T-cell (primary cell): ENCODE data around the gene DMRT1. TPM values are rescaled to one million over a fixed set of nuclear protein-coding genes. Genes with fewer than 3 reads are reported as not detected.
"Not testable (repeated sequence)": the region's sequence is repeated elsewhere in the genome, so short reads cannot be mapped to it uniquely, and the experiment has no call there.

Experiments
- ATAC-seq, 4 experiments: fragments of 200-7000 bp in 3 of 4; fragments of 150-1000 bp in 1 of 4; cut with Tn5 transposase; replicated peaks in 1 of 4; 1 replicate in 3 of 4; 2 replicates in 1 of 4; pipeline ENCODE4 v1.10.0; 2021; ENCODE audit warnings: moderate library complexity in 3 of 4, mild to moderate bottlenecking in 2 of 4, moderate number of reproducible peaks in 1 of 4
- CTCF ChIA-PET, 2 donors: fragments of 300-600 bp; sonication (Branson Sonifier 250); formaldehyde crosslinking; loops; one replicate each; lab custom pipeline; 2022; ENCODE audit warnings: antibody characterized with exemption in 2 of 2; lab: Charles Lee
- POLR2A ChIA-PET, 2 donors: fragments of 300-600 bp; sonication (Branson Sonifier 250); formaldehyde crosslinking; loops; one replicate each; lab custom pipeline; 2022; ENCODE audit warnings: antibody characterized with exemption in 2 of 2; lab: Charles Lee
- DNase-seq, 35 experiments: peaks; one replicate each; pipeline versions ENCODE4 v3.0.0 to v3.0.0-alpha.2; 2013 to 2023
- H3K27ac ChIP-seq: one replicate; pipeline ENCODE4 v1.5.1; 2013; ENCODE audit warnings: low read length
- H3K27me3 ChIP-seq, 2 experiments: replicated peaks in 1 of 2; 1 replicate in 1 of 2; 2 replicates in 1 of 2; pipeline versions ENCODE4 v1.6.1 to v1.7.0; 2013; ENCODE audit warnings: low read length in 1 of 2, mixed read lengths in 1 of 2; ENCODE audit not compliant: control insufficient read depth in 2 of 2, insufficient read depth in 2 of 2; ENCODE audit errors: extremely low read depth in 1 of 2
- H3K36me3 ChIP-seq, 2 donors: 1 replicate in 1 of 2; 2 replicates in 1 of 2; pipeline versions ENCODE4 v1.6.1 to v1.7.0; 2013; ENCODE audit warnings: low read length in 1 of 2; ENCODE audit not compliant: control insufficient read depth in 2 of 2, insufficient read depth in 1 of 2; ENCODE audit errors: extremely low read depth in 1 of 2
- H3K4me1 ChIP-seq, 2 experiments: 1 replicate in 1 of 2; 2 replicates in 1 of 2; pipeline versions ENCODE4 v1.6.1 to v1.7.0; 2013; ENCODE audit warnings: low read length in 2 of 2, mixed read lengths in 1 of 2; ENCODE audit not compliant: insufficient read depth in 2 of 2, control insufficient read depth in 1 of 2; ENCODE audit errors: extremely low read depth in 1 of 2
- H3K4me3 ChIP-seq, 2 donors: 1 replicate in 1 of 2; 2 replicates in 1 of 2; pipeline versions ENCODE4 v1.5.1 to v1.7.0; 2013; ENCODE audit warnings: mild to moderate bottlenecking in 2 of 2, low read length in 1 of 2, moderate library complexity in 1 of 2; ENCODE audit not compliant: control insufficient read depth in 1 of 2; ENCODE audit errors: extremely low read depth in 1 of 2
- H3K9me3 ChIP-seq: 2 replicates; pipeline ENCODE4 v1.7.0; 2013
- H3K27ac Mint-ChIP-seq, 2 donors: one replicate each; pipeline ENCODE4 v1.8.0; 2020 to 2021; ENCODE audit warnings: mild to moderate bottlenecking in 2 of 2, mixed read lengths in 2 of 2
- H3K27me3 Mint-ChIP-seq, 2 donors: one replicate each; pipeline ENCODE4 v1.8.0; 2021 to 2022; ENCODE audit warnings: mixed read lengths in 2 of 2
- H3K36me3 Mint-ChIP-seq: one replicate; pipeline ENCODE4 v1.8.0; 2021; ENCODE audit warnings: mixed read lengths
- H3K4me1 Mint-ChIP-seq, 3 donors: one replicate each; pipeline ENCODE4 v1.8.0; 2020 to 2022; ENCODE audit warnings: mixed read lengths in 3 of 3, mild to moderate bottlenecking in 1 of 3
- H3K4me3 Mint-ChIP-seq, 3 donors: one replicate each; pipeline ENCODE4 v1.8.0; 2020 to 2022; ENCODE audit warnings: mild to moderate bottlenecking in 3 of 3, mixed read lengths in 3 of 3, moderate library complexity in 3 of 3
- H3K9me3 Mint-ChIP-seq, 3 donors: one replicate each; pipeline ENCODE4 v1.8.0; 2020 to 2022; ENCODE audit warnings: mixed read lengths in 3 of 3
- WGBS: methylation state at CpG from one replicate; pipeline ENCODE4 v1.1.5; 2013; ENCODE audit warnings: missing lambda C conversion rate; ENCODE audit not compliant: insufficient coverage; 5-methylcytosine and 5-hydroxymethylcytosine counted together
- total RNA-seq, 35 experiments: library from RNA in 6 of 35; stranded (reverse) in 6 of 35; fragments of 120-200 nt in 1 of 35; gene quantifications; one replicate each; pipeline versions ENCODE4 v1.2.1 to v1.2.4 and lab custom pipeline; 2013 to 2026

Gene DMRT1
- total RNA-seq, 5 donors from 2014 or later (not counting 1 experiment from before 2014, with no cell fraction given) = not detected

DNA sequence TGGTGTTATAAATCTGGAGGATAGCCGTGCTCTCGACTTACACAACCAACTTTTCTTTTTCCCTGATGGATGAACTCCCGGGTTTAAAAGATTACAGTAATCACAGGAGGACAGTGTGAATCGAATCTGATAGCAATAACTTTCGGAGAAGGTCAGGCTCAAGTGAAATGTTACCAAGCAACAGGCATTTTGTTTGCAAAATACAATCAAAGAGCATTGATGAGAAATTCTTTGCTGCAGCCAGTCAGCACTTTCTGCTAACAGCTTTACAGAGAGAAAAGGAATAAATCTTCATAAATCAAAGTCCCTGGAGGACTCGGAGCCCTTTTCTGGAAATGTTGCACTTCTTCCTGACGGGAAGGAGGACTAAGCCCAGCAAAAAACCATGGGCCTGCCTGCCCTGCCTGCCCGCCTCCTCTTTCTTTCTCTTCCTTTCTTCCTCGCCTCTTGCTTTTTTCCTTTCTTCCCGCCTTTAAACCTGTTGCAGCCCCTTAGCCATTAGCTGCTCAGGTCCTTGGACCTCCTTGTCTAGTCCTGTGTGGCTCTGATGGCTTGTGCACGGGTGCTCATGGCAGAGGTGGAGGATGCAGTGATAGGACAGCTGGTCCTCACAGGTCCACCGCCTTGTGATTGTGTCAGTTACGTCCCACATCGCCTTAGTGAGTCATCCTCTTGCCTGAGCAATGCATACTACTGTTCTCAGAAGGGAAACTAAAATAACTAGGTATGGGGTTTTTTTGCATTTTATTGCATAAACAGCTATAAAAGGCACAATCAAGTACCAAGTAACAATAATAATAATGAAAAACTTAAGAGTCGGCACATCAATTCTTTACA is 141.1 kb downstream of the DMRT1 start:
- ATAC-seq (no peak), DNase-seq (no peak)
- WGBS = 39% methylated on average over 4 of the region's 15 CpGs
- H3K27ac ChIP-seq = no peak overlapping the region
- no peaks in the 10 kb centered on the region for H3K36me3 ChIP-seq
- Mint-ChIP-seq H3K27ac (no peak overlapping the region), H3K4me1 (peaks cover 2 to 5% (median 3%) of the 10 kb centered on the region in 3 donors), H3K9me3 (no peaks in the 10 kb centered on the region), H3K36me3 (no peaks in the 10 kb centered on the region), H3K27me3 (peaks cover 74 to 85% of the 10 kb centered on the region in 2 donors), H3K4me3 (no peak overlapping the region)
- CTCF ChIA-PET = no interaction called here
- peaks cover 26 to 46% of the 10 kb centered on the region in 2 experiments for H3K27me3 ChIP-seq
- H3K4me3 ChIP-seq = no peak overlapping the region
- peaks cover 2% of the 10 kb centered on the region for H3K9me3 ChIP-seq
- H3K4me1 ChIP-seq = no peaks in the 10 kb centered on the region
- POLR2A ChIA-PET = no interaction called here

DNA sequence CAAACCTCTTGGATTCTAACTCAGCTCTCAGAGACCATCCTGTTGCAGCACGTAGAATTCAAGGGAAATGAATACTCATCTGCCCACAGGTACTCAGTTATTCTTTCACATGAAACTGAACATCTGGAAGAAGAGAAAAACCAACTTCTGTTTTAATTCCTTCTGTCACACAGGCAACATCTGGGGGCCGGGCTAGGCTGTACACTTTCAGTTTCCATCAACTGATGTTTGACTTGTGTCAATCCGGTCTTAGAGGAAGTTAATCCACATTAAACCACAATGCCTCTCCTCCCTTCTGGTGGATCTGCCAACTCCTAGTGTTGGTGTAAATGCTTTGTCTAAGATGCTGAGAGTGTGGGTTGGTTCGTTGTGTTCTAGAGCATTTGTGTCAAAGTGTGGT is 152.5 kb downstream of the DMRT1 start:
- peaks cover 30 to 33% of the 10 kb centered on the region in 2 donors for H3K27me3 Mint-ChIP-seq
- H3K4me3 Mint-ChIP-seq = no peak overlapping the region
- Histone ChIP-seq H3K27ac (no peak overlapping the region), H3K4me3 (no peak overlapping the region), H3K9me3 (no peaks in the 10 kb centered on the region), H3K36me3 (no peaks in the 10 kb centered on the region), H3K27me3 (peaks cover 3 to 10% of the 10 kb centered on the region in 2 experiments), H3K4me1 (peaks cover 0 to 3% of the 10 kb centered on the region in 2 experiments)
- no peak for ATAC-seq
- POLR2A ChIA-PET = no interaction called here
- no peak for DNase-seq
- H3K27ac Mint-ChIP-seq = no peak overlapping the region
- H3K4me1 Mint-ChIP-seq = peaks cover 0 to 4% (median 1%) of the 10 kb centered on the region in 3 donors
- H3K36me3 Mint-ChIP-seq = no peaks in the 10 kb centered on the region
- H3K9me3 Mint-ChIP-seq = no peaks in the 10 kb centered on the region
- CTCF ChIA-PET = interaction anchor here in 1 of 2 donors (1.1 kb wide), 1 partner anchor 9 kb away, joined by 9 read pairs; no protein-coding TSS in a partner anchor
- WGBS = 56% methylated on average over 2 of the region's 4 CpGs

DNA sequence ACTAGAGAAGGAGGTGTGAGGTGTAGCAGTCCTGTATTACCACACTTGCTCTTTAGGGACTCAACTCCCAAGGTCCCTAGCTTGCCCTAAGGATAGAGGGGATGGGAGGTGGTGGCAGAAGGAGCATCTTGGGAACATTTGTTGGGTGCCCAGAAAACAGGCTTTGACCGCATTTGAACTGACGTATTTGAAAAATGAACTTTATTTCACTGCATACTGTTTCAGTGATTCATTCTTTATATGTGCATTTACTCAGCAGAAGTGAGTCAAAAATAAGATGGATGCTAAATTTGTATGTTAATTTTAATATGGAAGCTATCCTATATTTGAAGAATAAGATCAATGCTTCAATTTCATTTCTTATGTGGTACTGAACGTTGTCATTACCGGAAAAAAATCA is 153.7 kb downstream of the DMRT1 start:
- no peak for ATAC-seq
- Histone ChIP-seq H3K9me3 (no peaks in the 10 kb centered on the region), H3K27me3 (peaks cover 3 to 10% of the 10 kb centered on the region in 2 experiments), H3K27ac (no peak overlapping the region), H3K4me3 (no peak overlapping the region), H3K4me1 (peaks cover 0 to 4% of the 10 kb centered on the region in 2 experiments), H3K36me3 (no peaks in the 10 kb centered on the region)
- Mint-ChIP-seq H3K4me1 (peaks cover 0 to 10% (median 3%) of the 10 kb centered on the region in 3 donors), H3K27me3 (peaks cover 20 to 22% of the 10 kb centered on the region in 2 donors), H3K4me3 (no peak overlapping the region), H3K36me3 (no peaks in the 10 kb centered on the region), H3K27ac (no peak overlapping the region), H3K9me3 (no peaks in the 10 kb centered on the region)
- WGBS = no CpG with 5 or more reads among the region's 4 CpGs
- no peak for DNase-seq
- POLR2A ChIA-PET = no interaction called here
- CTCF ChIA-PET = interaction anchor here (0.7 to 1.1 kb wide), 3 partner anchors 8 to 92 kb away, joined by 3 to 9 read pairs (median 3); no protein-coding TSS in a partner anchor

- H3K36me3 Mint-ChIP-seq = no peaks in the 10 kb centered on the region
- Histone ChIP-seq H3K4me1 (peaks cover 0 to 4% of the 10 kb centered on the region in 2 experiments), H3K27me3 (peaks cover 3 to 9% of the 10 kb centered on the region in 2 experiments), H3K4me3 (no peak overlapping the region), H3K36me3 (no peaks in the 10 kb centered on the region), H3K27ac (no peak overlapping the region), H3K9me3 (no peaks in the 10 kb centered on the region)
- ChIA-PET POLR2A (no interaction called here), CTCF (interaction anchor here (0.6 to 1.0 kb wide), 2 partner anchors 9 to 58 kb away, joined by 4 to 5 read pairs; no protein-coding TSS in a partner anchor)
- H3K27ac Mint-ChIP-seq = no peak overlapping the region
- H3K9me3 Mint-ChIP-seq = no peaks in the 10 kb centered on the region
- H3K4me1 Mint-ChIP-seq = peaks cover 0 to 10% (median 3%) of the 10 kb centered on the region in 3 donors
- DNase-seq (no peak), ATAC-seq (no peak)
- WGBS = 63% methylated on average over 1 of the region's 3 CpGs
- peaks cover 14 to 19% of the 10 kb centered on the region in 2 donors for H3K27me3 Mint-ChIP-seq
- no peak overlapping the region for H3K4me3 Mint-ChIP-seq
Observed at GRCh38 chr9:995781-996180, 154.3 kb downstream of the DMRT1 start.

DNA sequence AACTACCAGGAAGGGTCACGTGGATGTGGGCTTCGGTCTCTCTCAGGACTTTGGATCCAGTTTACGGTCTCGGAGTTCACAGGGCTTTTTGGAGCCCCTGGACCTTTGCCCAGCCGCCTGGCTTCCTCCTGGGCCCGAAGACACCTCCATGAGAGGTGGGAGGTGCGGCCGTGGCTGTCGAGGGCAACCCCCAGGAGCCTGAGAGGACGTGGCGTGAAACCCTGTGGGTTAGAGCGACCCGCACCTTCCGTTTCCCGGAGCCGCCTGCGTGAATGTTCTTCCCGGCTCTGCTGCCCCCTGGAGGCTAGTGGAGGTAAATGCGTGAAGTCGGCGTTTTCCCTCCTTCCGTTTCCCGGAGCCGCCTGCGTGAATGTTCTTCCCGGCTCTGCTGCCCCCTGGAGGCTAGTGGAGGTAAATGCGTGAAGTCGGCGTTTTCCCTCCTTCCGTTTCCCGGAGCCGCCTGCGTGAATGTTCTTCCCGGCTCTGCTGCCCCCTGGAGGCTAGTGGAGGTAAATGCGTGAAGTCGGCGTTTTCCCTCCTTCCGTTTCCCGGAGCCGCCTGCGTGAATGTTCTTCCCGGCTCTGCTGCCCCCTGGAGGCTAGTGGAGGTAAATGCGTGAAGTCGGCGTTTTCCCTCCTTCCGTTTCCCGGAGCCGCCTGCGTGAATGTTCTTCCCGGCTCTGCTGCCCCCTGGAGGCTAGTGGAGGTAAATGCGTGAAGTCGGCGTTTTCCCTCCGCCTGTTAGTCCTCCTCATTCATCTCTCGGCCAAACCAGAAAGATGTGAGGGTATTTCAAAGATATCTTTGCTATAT is 157.0 kb downstream of the DMRT1 start:
- H3K36me3 Mint-ChIP-seq, H3K9me3 ChIP-seq, H3K27me3 Mint-ChIP-seq, H3K4me3 ChIP-seq, H3K9me3 Mint-ChIP-seq, H3K36me3 ChIP-seq, ATAC-seq, H3K27ac Mint-ChIP-seq, H3K27ac ChIP-seq, H3K4me1 Mint-ChIP-seq, CTCF ChIA-PET, POLR2A ChIA-PET, H3K4me3 Mint-ChIP-seq, H3K4me1 ChIP-seq: not testable (repeated sequence)
- 98% methylated on average over 6 of the region's 55 CpGs for WGBS
- peaks cover 0 to 16% of the 10 kb centered on the region in 2 experiments for H3K27me3 ChIP-seq
- DNase-seq = peak in 1 of 35 experiments; percentile 8

DNA sequence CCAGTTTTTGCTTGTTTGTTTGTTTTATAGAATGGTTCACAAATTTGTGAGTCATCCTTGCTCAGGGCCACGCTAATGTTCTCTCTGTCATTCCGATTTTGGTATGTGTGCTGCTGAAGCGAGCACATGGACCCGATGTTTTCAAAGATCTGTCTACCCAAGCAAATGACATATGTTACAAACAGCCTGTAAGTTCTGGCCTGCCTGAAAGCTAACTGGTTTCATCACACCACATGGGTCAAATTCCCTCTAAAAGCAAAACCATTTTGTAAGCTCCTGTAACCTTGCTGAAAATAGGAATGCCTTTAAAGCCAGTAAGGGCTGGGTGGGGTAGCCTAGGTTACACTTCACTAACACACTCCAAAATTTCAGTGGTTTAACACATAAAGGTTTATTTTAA is 160.3 kb downstream of the DMRT1 start:
- Histone ChIP-seq H3K4me1 (peaks cover 0 to 4% of the 10 kb centered on the region in 2 experiments), H3K4me3 (no peak overlapping the region), H3K27ac (no peak overlapping the region), H3K36me3 (no peaks in the 10 kb centered on the region), H3K9me3 (no peaks in the 10 kb centered on the region), H3K27me3 (peaks cover 0 to 16% of the 10 kb centered on the region in 2 experiments)
- DNase-seq = no peak
- POLR2A ChIA-PET = no interaction called here
- no peak for ATAC-seq
- H3K27me3 Mint-ChIP-seq = peaks cover 10 to 12% of the 10 kb centered on the region in 2 donors
- H3K36me3 Mint-ChIP-seq = no peaks in the 10 kb centered on the region
- H3K4me1 Mint-ChIP-seq = peaks cover 3 to 14% (median 7%) of the 10 kb centered on the region in 3 donors
- H3K27ac Mint-ChIP-seq = no peak overlapping the region
- H3K9me3 Mint-ChIP-seq = no peaks in the 10 kb centered on the region
- CTCF ChIA-PET = no interaction called here
- no peak overlapping the region for H3K4me3 Mint-ChIP-seq
- WGBS = 90% methylated on average over 3 of the region's 4 CpGs
